Trophoblast cell (in vitro differentiated cells and primary cell): ENCODE results near the gene RNLS.

Source experiments
- DNase-seq, 2 donors: peaks; one replicate each; pipeline ENCODE4 v3.0.0-alpha.2; 2016
- H2AFZ ChIP-seq: 2 replicates; pipeline ENCODE4 v1.6.1; 2013; ENCODE audit warnings: low read length, moderate library complexity, mild to moderate bottlenecking; ENCODE audit not compliant: insufficient read depth, poor library complexity
- H2AK5ac ChIP-seq: 2 replicates; pipeline ENCODE4 v1.6.1; 2013; ENCODE audit warnings: mild to moderate bottlenecking, low read length
- H2BK120ac ChIP-seq: 2 replicates; pipeline ENCODE4 v1.6.1; 2013; ENCODE audit warnings: low read length, mild to moderate bottlenecking, moderate library complexity; ENCODE audit not compliant: insufficient read depth, poor library complexity
- H2BK12ac ChIP-seq: 2 replicates; pipeline ENCODE4 v1.6.1; 2013; ENCODE audit warnings: mild to moderate bottlenecking, low read length, moderate library complexity
- H2BK5ac ChIP-seq: 2 replicates; pipeline ENCODE4 v1.6.1; 2013; ENCODE audit warnings: low read length, low read depth, moderate library complexity, mild to moderate bottlenecking; ENCODE audit not compliant: poor library complexity
- H3K14ac ChIP-seq: 2 replicates; pipeline ENCODE4 v1.6.1; 2013; ENCODE audit warnings: mild to moderate bottlenecking, low read length
- H3K18ac ChIP-seq: 2 replicates; pipeline ENCODE4 v1.6.1; 2013; ENCODE audit warnings: mild to moderate bottlenecking, low read length
- H3K23ac ChIP-seq: 2 replicates; pipeline ENCODE4 v1.6.1; 2013; ENCODE audit warnings: low read length
- H3K27ac ChIP-seq: 2 replicates; pipeline ENCODE4 v1.5.1; 2013; ENCODE audit warnings: low read depth, mild to moderate bottlenecking, inconsistent platforms, low read length, moderate library complexity
- H3K27me3 ChIP-seq: 2 replicates; pipeline ENCODE4 v1.6.1; 2013; ENCODE audit warnings: inconsistent platforms, mild to moderate bottlenecking, low read length, moderate library complexity; ENCODE audit not compliant: insufficient read depth
- H3K36me3 ChIP-seq, 2 experiments: 1 replicate in 1 of 2; 2 replicates in 1 of 2; pipeline ENCODE4 v1.6.1; 2013; ENCODE audit warnings: low read length in 2 of 2, mild to moderate bottlenecking in 2 of 2, moderate library complexity in 1 of 2; ENCODE audit not compliant: insufficient read depth in 2 of 2, control insufficient read depth in 1 of 2
- H3K4ac ChIP-seq: 2 replicates; pipeline ENCODE4 v1.6.1; 2013; ENCODE audit warnings: low read depth, mild to moderate bottlenecking, low read length, moderate library complexity
- H3K4me1 ChIP-seq, 2 experiments: 1 replicate in 1 of 2; 2 replicates in 1 of 2; pipeline ENCODE4 v1.6.1; 2013; ENCODE audit warnings: low read length in 2 of 2, mild to moderate bottlenecking in 2 of 2, moderate library complexity in 1 of 2; ENCODE audit not compliant: insufficient read depth in 2 of 2, control insufficient read depth in 1 of 2
- H3K4me2 ChIP-seq: 2 replicates; pipeline ENCODE4 v1.6.1; 2013; ENCODE audit warnings: inconsistent platforms, mild to moderate bottlenecking, low read length, moderate library complexity
- H3K4me3 ChIP-seq: 2 replicates; pipeline ENCODE4 v1.5.1; 2013; ENCODE audit warnings: mild to moderate bottlenecking, low read depth, low read length, inconsistent platforms
- H3K79me1 ChIP-seq: one replicate; pipeline ENCODE4 v1.6.1; 2013; ENCODE audit warnings: low read length
- H3K79me2 ChIP-seq: 2 replicates; pipeline ENCODE4 v1.6.1; 2013; ENCODE audit warnings: low read length, mild to moderate bottlenecking; ENCODE audit not compliant: control insufficient read depth, insufficient read depth, poor library complexity
- H3K9ac ChIP-seq: 2 replicates; pipeline ENCODE4 v1.6.1; 2013; ENCODE audit warnings: mild to moderate bottlenecking, low read length
- H3K9me3 ChIP-seq: 2 replicates; pipeline ENCODE4 v1.6.1; 2013; ENCODE audit warnings: low read depth, mild to moderate bottlenecking, control low read depth, inconsistent platforms, low read length; ENCODE audit not compliant: insufficient read depth
- H4K12ac ChIP-seq: 2 replicates; pipeline ENCODE4 v1.6.1; 2013; ENCODE audit warnings: low read depth, mild to moderate bottlenecking, low read length, moderate library complexity
- H4K8ac ChIP-seq: 2 replicates; pipeline ENCODE4 v1.6.1; 2013; ENCODE audit warnings: low read depth, mild to moderate bottlenecking, low read length, moderate library complexity
- H4K91ac ChIP-seq: one replicate; pipeline ENCODE4 v1.6.1; 2013; ENCODE audit warnings: low read depth, mild to moderate bottlenecking, low read length, moderate library complexity
- WGBS: extraction: QIAGEN DNeasy Blood & Tissue Kit; methylation state at CpG from one replicate; pipeline ENCODE4 v1.1.7; 2013; ENCODE audit warnings: missing lambda C conversion rate; ENCODE audit not compliant: insufficient read length, insufficient coverage; ENCODE audit errors: extremely low coverage; 5-methylcytosine and 5-hydroxymethylcytosine counted together

The RNLS gene

GRCh38 chr10:88455831-88456230 is 127.3 kb downstream of the RNLS start:
- H4K91ac ChIP-seq = no peak overlapping the region
- no peak overlapping the region for H2BK5ac ChIP-seq
- H3K18ac ChIP-seq = no peak overlapping the region
- H3K27me3 ChIP-seq = no peaks in the 10 kb centered on the region
- no peak overlapping the region for H3K23ac ChIP-seq
- H2BK12ac ChIP-seq = no peak overlapping the region
- H3K14ac ChIP-seq = no peak overlapping the region
- H3K79me1 ChIP-seq = no peaks in the 10 kb centered on the region
- no peak overlapping the region for H4K8ac ChIP-seq
- no peaks in the 10 kb centered on the region for H3K36me3 ChIP-seq
- H2AK5ac ChIP-seq = no peak overlapping the region
- no peak overlapping the region for H3K27ac ChIP-seq
- no peak overlapping the region for H2BK120ac ChIP-seq
- no peaks in the 10 kb centered on the region for H3K9me3 ChIP-seq
- no peaks in the 10 kb centered on the region for H3K79me2 ChIP-seq
- no peak overlapping the region for H4K12ac ChIP-seq
- 100% methylated on average over 1 of the region's 2 CpGs for WGBS
- H2AFZ ChIP-seq = no peak overlapping the region
- H3K4ac ChIP-seq = no peak overlapping the region
- no peak overlapping the region for H3K4me2 ChIP-seq
- no peak for DNase-seq
- H3K9ac ChIP-seq = no peak overlapping the region
- H3K4me3 ChIP-seq = no peak overlapping the region
- H3K4me1 ChIP-seq = no peaks in the 10 kb centered on the region

DNA sequence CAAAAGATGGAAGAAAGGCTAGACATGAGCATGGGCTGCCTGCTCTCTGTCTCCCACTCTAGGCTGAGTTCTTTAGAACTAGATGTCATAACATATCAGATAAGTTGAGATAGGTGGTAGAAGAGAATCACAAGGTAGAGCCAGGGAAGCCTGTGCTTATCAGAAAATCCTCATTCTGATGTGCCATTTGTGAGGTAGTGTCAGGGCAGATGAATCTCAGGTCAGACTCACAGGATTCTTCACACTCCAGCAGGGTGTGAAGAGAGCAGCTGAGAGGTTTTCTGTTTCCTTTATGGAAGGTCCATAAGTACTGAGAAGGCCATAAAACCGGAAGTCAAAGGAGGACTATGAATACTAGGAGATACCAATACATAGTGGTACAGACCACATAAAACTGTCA is 132.9 kb downstream of the RNLS start:
- H2AK5ac ChIP-seq = no peak overlapping the region
- H3K9ac ChIP-seq = no peak overlapping the region
- no peak for DNase-seq
- H3K14ac ChIP-seq = no peak overlapping the region
- no peaks in the 10 kb centered on the region for H3K27me3 ChIP-seq
- no peak overlapping the region for H4K12ac ChIP-seq
- no peak overlapping the region for H3K23ac ChIP-seq
- H3K79me2 ChIP-seq = no peaks in the 10 kb centered on the region
- no CpG with 5 or more reads among the region's 1 CpG for WGBS
- no peak overlapping the region for H3K18ac ChIP-seq
- H4K8ac ChIP-seq = no peak overlapping the region
- no peak overlapping the region for H2AFZ ChIP-seq
- H3K9me3 ChIP-seq = no peaks in the 10 kb centered on the region
- H3K4ac ChIP-seq = no peak overlapping the region
- no peak overlapping the region for H2BK5ac ChIP-seq
- no peaks in the 10 kb centered on the region for H3K79me1 ChIP-seq
- H2BK12ac ChIP-seq = no peak overlapping the region
- H4K91ac ChIP-seq = no peak overlapping the region
- no peak overlapping the region for H2BK120ac ChIP-seq
- H3K4me3 ChIP-seq = no peak overlapping the region
- H3K36me3 ChIP-seq = no peaks in the 10 kb centered on the region
- H3K4me2 ChIP-seq = no peak overlapping the region
- H3K27ac ChIP-seq = no peak overlapping the region
- H3K4me1 ChIP-seq = no peaks in the 10 kb centered on the region

DNA sequence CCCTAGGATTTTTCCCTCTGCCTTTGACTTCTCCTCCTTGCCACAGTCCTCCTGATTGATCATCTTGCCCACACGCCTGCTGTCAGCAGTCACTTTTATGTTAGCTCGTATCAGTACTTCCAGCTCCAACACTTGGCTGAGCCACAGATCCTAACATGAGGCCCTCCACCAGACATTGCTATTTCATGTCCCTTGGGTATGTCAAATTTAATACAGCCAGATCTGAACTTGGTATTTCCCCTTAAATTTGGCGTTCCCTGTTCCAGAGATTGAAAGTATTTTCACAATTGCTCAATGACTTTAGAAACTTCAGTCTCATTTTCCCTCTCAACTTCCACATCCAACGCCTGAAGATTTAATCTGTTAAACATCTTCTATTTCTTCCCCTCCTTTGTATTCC is 140.4 kb downstream of the RNLS start:
- Histone ChIP-seq H2BK120ac (no peak overlapping the region), H3K36me3 (no peaks in the 10 kb centered on the region), H3K27ac (no peak overlapping the region), H3K79me2 (no peaks in the 10 kb centered on the region), H3K4ac (no peak overlapping the region), H3K4me1 (no peaks in the 10 kb centered on the region), H3K23ac (no peak overlapping the region), H2BK12ac (no peak overlapping the region), H3K9me3 (no peaks in the 10 kb centered on the region), H2AFZ (no peak overlapping the region), H3K4me2 (no peak overlapping the region), H4K91ac (no peak overlapping the region), H3K4me3 (no peak overlapping the region), H3K14ac (no peak overlapping the region), H2BK5ac (no peak overlapping the region), H3K79me1 (no peaks in the 10 kb centered on the region), H2AK5ac (no peak overlapping the region), H3K18ac (no peak overlapping the region), H4K8ac (no peak overlapping the region), H4K12ac (no peak overlapping the region), H3K27me3 (no peaks in the 10 kb centered on the region), H3K9ac (no peak overlapping the region)
- DNase-seq = no peak
- whole genome bisulfite sequencing = no CpG with 5 or more reads among the region's 4 CpGs

GRCh38 chr10:88440541-88440940 is 142.6 kb downstream of the RNLS start:
- Histone ChIP-seq H3K9ac (no peak overlapping the region), H3K23ac (no peak overlapping the region), H3K9me3 (no peaks in the 10 kb centered on the region), H3K36me3 (no peaks in the 10 kb centered on the region), H3K14ac (no peak overlapping the region), H3K27ac (no peak overlapping the region), H2AFZ (no peak overlapping the region), H2BK5ac (no peak overlapping the region), H3K18ac (no peak overlapping the region), H3K4me3 (no peak overlapping the region), H2BK120ac (no peak overlapping the region), H4K8ac (no peak overlapping the region), H3K79me1 (no peaks in the 10 kb centered on the region), H2BK12ac (no peak overlapping the region), H3K4me1 (no peaks in the 10 kb centered on the region), H3K4me2 (no peak overlapping the region), H2AK5ac (no peak overlapping the region), H3K27me3 (no peaks in the 10 kb centered on the region), H4K12ac (no peak overlapping the region), H3K79me2 (no peaks in the 10 kb centered on the region), H3K4ac (no peak overlapping the region), H4K91ac (no peak overlapping the region)
- no peak for DNase-seq

GRCh38 chr10:88439932-88440331 is 143.2 kb downstream of the RNLS start:
- Histone ChIP-seq H3K4me1 (no peaks in the 10 kb centered on the region), H3K23ac (no peak overlapping the region), H3K36me3 (no peaks in the 10 kb centered on the region), H2AK5ac (no peak overlapping the region), H2BK12ac (no peak overlapping the region), H3K14ac (no peak overlapping the region), H3K79me2 (no peaks in the 10 kb centered on the region), H2AFZ (no peak overlapping the region), H3K4me2 (no peak overlapping the region), H3K27me3 (no peaks in the 10 kb centered on the region), H3K4ac (no peak overlapping the region), H3K18ac (no peak overlapping the region), H4K8ac (no peak overlapping the region), H3K79me1 (no peaks in the 10 kb centered on the region), H3K9me3 (no peaks in the 10 kb centered on the region), H3K9ac (no peak overlapping the region), H2BK5ac (no peak overlapping the region), H3K27ac (no peak overlapping the region), H3K4me3 (no peak overlapping the region), H4K91ac (no peak overlapping the region), H2BK120ac (no peak overlapping the region), H4K12ac (no peak overlapping the region)
- no peak for DNase-seq
